GM19438 (cell line): Measurements from ENCODE around the gene TMEM178A.

Experiments used
- ATAC-seq: cut with Tn5 transposase; IDR thresholded peaks from one replicate; pipeline ENCODE4 v1.9.1; 2021; ENCODE audit warnings: low read depth; ENCODE audit not compliant: unreplicated experiment

TMEM178A gene

DNA sequence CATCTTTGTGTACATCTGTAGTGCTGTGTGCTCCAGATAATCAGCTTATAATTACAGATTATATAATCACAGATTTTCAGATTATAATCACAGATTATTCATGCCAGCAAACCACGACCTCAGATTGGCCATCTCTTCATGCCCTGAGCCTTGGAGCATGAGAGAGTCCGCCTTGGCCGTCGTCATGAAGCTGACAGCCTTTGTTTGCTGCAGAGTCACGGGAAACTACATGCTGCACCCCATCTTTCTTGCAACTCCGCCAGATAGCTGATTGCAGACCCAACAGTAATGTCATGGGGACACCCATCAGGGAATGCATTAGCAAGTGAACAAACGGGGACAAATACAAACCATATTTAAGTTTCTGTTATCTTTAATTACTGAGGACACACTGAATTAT lies 7.3 kb downstream of the TMEM178A start:
- ATAC-seq, result no peak

DNA sequence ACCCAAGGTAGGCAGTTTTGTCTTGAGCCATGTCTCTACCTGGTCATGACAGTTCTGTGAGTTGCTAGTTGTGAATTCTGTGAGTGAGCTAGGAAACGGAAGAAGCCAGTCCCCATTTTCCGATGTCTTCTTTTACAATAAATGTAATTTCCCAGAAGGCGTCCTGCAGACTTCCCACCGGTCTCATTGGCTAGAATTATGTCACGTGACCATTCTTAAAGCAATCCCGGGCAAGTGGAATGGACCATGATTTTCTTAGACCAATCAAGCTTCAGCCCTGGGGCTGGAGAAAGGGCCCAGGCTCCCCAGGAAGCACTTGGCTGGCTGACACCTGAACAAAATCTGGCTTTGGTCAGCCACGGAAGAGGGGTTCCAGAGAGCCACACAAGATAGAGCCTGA lies 10.6 kb downstream of the TMEM178A start:
- ATAC-seq, result no peak

DNA sequence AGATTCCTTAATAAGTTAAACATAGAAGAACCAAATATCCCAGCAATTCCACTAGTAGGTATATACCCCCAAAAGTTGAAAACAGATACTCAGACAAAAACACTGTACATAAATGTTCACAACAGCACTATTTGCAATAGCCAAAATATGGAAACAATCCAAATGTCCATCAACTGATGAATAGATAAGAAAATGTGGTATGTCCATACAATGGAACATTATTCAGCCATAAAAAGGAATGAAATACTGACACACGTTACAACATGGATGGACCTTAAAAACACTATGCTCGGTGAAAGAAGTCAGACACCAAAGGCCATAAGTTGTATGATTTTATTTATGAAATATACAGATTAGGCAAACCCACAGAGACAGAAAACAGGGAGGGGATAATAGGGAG lies 12.5 kb downstream of the TMEM178A start:
- no peak for ATAC-seq

DNA sequence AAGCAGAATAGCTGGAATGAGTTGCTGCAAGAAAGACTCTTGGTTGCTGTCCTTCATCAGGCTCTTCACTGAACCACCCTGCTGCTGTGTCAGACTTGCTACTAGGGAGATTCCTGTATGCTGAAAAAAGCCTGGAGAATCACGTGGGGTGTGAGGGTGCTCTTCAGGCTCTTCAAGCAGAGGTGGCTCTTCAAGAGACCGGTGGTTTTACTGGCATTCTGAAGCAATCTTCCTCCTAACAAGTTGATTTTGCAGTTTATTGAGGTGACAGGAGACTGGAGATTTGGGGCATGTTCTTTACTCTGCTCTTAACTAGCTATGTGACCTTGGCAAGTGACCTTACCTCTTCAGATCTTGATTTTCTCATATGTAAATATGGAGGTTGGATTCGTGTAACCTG lies 14.1 kb downstream of the TMEM178A start:
- ATAC-seq, result no peak

DNA sequence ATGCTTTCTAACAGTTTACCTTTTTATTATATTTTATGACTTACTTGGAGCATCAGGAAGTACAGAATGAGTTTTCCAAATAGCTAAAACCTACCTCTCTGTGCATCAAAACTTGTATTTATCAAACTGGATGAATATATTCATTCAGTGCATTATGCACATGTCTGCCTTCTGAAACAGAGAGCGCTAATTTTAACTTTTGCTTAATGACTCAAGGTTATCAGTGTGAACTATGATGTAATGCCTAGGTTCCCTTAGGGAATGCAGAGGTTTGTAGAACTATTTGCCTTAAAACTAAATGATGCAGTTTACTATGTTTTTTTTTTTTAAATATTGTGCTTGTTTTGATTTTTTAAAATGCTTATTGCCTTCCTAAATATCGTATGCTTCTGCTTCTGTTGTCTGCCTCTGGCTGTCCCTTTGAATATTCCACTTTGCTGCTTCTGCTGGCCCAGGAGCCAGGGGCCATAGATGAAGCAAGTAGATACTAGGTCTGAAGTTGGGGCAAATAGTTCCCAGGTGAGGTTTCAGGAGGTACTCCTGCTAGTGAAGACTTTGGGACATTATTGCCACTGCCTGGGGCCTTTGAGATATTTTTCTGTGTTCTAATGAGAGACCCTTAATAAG lies 16.5 kb downstream of the TMEM178A start:
- no peak for ATAC-seq

DNA sequence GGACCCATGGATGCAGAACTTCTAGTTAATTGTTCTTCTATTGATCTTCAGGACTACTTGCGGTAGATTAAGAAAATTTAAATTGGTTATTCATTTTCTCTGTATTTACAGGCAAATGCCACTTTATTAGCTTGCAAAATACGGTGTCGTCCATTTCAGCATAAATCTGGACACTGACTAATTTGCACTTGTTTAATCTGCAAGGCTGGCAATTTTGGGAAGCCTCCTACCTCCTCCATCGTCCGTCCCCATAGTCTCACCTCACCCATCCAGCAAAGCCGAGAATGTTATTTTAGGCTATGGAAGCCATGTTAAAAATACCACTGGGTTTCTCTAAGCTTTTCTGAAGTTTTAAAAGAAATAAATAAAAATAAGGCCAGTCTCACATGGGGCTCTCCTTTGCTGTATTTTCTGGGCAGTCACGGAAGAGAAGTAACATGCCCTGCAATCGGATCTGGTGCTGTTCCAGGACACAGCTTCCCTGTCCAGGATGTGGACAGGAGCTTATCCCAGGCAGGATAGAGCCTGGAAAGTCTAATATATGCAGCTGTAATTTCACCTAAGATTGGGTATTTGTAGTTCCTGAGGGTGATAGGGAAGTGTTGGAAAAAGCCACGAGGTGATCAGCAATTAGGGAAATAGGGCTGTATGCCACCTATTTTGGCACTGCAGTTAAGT lies 17.4 kb downstream of the TMEM178A start:
- no peak for ATAC-seq

DNA sequence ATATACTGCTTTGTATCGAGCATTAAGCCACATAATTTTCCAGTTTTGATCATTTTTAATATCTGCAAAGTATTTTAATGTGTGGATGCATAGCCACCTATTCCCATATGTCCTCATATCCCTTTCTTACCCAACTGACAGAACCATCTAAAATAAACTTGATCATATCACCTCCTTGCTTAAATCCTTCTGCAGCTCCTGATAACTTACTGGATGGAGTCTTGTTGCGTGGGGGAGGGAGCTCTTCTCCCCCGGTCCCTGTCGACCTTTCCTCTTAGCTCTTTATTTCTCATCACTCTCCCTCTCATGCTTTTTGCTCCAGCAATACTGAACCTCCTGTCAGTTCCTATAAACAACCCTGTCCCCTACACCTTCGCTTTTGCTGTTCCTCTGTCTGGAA lies 18.7 kb downstream of the TMEM178A start:
- ATAC-seq, result no peak

DNA sequence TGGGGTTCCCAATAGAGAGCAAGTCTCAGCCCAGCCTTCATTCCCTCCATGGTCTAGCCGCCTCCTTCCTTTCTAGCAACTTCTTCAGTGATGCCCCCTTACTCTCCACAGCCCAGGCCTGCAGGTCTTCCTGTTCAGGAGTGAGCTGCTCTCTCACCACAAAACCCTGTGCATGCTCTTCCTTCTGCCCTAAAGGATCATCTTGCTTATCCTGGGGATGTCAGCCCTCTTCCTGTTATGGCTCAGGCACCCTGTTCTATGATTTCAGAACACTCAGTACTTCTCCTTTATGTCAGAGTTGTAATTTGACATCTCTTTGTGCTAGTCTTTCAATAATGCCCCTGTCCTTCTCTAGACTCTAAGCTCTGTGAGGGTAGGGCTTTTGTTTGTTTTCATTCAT lies 19.4 kb downstream of the TMEM178A start:
- ATAC-seq, result no peak

DNA sequence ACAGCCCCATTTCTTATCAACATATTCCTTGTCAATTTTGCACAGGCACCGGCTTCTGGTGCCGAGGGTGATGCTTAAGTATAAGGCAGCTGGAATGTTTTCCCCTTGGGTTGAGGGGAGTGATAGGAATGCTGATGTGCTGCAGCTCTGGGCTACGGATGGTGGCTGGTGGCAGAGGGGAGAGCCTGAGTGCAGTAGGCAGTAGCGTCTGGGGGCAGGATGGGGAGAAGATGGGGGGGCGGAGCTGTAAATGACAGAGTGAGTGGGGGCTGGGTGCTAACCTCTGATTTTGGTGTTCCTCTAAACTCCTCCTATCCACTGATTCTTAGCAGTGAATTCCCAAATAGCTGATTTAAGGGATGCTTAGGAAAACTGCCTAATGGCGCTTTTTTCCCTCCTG lies 20.7 kb downstream of the TMEM178A start:
- ATAC-seq, result no peak

DNA sequence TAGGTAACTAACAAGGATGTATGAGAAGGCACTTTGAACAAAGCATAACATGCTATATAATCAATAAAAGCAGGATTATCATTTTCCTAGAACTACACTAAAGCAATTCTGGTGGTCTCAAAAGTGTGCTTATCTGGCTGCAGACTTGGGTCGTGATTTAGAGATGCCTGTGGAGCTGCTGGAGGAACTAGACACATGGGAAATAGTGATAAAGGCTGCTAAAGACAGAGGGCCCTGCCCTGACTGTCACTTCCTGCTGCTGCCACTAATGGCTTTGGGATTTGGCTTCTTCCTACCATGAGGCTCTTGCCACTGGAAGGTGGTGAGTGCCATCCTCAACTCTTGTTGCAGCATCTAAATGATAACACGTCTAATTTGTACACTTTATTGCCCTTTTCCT lies 22.5 kb downstream of the TMEM178A start:
- ATAC-seq, result no peak

DNA sequence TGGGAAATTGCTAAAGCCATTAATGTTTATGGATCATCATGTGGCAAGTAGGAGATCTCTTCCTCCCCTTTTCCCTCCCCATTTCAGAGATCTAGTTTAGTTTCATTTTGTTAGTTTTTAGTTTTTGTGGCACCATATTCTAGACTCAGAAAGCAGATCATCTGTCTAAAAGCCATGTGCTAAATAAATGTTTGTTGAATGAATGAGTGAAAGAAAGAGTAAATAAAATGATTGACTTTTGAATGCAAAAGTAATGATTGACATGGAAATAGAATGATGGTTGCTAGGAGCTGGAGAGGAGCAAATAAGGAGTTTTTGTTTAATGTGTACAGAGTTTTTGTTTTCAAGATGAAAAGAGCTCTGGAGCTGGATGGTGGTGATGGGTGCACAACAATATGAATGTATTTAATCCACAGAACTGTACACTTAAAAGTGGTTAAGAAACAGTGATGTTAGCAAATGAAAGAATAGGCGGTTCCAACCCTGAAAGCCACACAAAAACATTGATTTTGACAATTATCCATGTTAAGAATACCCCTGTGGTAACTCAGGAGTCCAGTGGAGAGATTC lies 23.6 kb downstream of the TMEM178A start:
- no peak for ATAC-seq

DNA sequence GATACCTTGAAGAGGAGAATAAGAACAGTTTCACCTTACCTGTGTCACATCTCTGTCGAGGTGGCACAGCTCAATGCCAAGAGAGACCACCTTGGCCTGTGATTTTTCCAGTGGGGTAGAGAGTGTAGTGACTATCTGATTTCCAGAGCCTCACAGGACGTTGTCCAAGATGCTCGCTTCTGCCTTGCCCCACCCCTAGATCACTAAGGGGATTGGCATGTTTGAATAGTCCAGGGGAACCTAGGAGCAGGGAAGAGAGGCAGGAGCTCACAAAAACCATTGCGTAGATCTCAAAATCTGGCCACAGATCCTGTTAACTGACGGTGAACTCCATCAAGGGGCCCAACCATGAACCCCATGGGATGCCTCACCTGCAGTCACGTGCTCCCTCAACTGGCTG lies 24.2 kb downstream of the TMEM178A start:
- ATAC-seq, result no peak

DNA sequence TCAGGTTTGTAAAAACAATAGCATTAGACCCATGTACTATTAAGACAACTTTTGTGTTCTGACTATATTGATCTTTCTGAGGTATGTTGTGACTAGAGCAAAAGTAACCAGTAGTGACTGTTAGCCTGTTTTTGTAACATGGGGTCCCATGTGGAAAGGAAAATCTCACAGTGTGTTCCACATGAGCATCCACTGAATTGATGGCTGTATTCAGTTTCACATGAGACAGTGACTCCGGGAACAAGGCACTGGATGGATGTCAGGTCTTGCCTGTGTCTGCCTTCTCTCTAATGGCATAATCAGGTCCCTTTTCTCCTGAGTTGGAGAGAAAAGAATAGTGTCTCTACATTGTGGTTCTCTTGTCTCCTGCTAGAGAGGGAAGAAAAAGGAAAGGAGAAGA lies 27.5 kb downstream of the TMEM178A start:
- ATAC-seq, result no peak

DNA sequence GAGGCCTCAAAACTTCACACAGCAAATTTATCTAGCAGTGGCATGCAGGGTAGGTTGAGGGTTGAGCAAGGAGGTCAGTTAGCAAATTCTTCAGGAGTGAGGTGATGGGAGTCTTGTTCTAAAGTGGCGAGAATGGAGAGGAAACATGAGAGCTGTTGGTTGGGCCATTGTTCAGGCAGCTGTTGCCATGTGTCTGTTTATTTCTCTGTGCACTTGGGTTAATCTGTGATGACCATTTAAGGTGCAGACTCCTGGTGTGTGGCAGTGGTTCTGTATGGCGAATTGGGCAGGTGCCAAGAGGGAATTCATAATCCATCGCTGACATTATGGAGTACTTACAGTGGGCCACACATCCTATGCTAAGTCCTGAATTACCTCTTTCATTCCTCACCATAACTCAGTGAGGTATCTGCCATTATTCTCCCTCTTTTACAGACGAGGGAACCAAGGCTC lies 30.4 kb downstream of the TMEM178A start:
- no peak for ATAC-seq

DNA sequence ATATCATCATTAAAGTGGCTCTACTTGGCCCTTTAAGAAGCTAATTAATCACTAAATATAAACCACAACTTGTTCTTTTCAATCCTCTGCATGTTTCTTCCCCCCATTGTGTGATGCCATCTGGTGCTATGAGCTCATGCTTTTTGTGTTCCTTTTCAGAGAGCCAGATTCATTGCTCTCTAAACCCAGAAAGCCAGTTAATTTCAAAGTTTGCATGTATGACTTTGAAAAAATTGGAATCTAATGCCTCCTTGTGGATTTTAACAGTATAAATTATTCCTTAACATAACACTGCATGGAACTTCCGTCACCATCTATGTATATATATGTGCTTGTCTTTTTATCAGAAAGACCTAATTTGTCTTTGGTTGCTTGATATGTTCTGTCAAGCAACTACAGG lies 31.1 kb downstream of the TMEM178A start:
- no peak for ATAC-seq

DNA sequence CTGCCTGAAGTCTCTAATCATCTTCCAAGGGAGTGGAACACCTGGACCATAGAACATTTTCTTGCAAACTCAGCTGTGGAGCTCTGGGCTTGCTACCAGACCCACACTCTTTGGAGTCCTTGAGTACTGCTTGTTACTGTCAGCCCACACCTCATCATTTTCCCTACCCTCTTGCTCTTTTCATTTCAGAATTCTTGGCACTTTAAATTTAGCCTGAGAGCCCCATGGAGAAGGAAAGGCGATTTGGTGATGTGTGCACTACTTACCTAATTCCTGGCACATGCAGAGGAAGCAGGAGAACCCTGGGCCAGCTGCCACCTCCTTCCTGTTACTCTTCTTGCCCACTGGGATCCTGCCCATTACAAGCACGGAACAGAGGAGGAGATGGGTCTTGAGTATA lies 31.7 kb downstream of the TMEM178A start:
- ATAC-seq, result no peak

DNA sequence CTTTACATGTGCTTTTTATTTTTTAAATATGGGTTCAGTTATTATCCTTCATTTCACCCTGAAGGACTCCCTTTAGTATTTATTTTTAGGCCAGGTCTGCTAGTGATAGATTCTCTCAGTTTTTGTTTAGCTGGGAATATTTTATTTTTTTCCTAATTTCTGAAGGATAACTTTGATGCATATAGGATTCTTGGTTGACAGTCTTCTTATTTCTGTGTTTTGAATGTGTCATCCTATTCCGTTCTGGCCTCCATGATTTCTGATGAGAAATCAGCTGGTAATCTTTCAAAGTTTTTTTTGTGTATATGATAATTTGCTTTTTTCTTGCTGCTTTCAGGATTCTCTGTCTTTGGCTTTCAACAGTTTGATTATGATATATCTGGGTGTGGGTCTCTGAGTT lies 35.4 kb downstream of the TMEM178A start:
- ATAC-seq, result no peak

DNA sequence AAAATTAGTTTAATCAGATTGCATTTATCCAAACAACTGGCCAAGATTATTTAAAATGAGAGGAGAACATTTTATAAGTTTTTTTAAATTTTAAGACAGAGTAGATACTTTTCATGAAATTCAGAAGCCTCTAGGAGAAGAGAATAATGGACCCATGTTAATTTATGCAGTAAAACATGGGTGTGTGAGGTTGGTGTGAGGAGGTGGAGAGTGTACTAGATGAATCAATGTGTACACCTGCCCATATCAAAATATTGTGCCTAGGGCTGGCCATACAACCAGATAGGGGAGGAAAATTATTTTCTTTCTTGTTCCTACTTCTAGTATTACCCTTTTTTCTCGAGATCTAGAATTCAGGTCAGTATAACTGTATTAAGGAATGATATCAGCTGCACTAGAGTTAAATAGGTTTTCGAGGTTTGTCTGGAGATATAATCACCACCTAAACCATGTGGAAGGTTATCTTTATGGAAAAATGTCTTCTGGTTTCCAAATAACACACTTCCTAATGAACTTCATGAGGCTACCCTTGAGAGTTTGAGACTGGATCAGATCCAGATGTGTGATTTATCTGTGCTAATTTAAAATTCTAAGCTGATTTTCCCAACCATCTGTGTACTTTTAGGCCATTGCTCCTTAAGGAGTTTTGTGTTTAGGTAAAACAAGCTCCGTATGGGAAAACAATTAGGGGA lies 37.6 kb downstream of the TMEM178A start:
- ATAC-seq, result no peak

DNA sequence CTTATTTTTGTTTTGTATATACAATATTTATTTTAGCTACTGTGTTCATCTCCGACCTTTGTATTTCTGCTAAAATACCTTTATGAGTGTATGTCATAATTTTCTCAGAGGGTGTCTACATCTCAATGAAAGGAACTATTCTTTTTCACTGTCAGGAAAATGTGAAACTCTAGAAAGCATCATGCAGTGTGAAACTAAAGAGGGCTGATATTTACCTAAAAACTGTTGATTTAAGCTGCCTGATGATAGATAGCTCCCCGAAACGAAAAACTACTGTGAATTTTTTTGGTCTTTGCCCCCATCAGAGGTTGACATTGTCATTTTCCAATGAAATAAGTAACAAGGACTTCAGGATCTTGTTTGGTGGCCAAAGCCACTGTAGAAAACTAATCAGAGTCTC lies 38.8 kb downstream of the TMEM178A start:
- ATAC-seq, result no peak

DNA sequence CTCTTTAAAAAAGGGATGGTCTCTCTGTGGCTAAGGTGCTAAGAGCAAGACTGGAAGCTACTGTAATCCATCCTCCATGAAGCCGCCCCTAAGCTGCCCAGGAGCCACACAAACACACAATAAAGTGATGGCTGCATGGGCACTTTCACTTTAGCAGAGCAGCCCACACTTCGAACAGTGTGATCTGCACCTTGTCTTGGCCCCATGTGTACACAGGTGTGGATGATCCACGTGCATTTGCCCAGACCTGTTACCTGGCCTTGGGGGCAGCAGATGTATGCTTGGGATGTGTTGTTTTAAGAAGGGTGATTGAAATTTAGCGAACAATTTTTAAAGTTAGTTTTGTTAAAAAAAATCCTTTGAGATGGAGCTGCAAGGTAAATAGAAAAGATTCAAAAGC lies 39.9 kb downstream of the TMEM178A start:
- no peak for ATAC-seq

DNA sequence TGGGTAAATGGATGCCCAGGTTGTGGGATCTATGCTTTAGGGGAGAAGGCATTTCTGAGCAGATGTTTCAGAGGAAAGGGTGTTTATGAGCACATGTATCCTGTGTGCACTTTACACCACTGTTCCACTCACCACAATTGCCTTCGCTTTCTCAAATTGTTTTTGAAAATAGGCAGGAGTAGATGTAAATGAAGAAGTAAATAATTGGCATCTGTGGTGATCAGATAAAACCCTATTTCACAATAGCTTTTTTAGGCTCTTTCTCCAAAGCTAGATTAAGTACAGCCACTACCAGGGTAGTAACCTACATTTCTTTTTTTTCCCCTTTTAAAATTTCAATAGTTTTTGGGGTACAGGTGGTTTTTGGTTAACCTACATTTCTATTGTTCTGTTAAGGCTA lies 40.6 kb downstream of the TMEM178A start:
- no peak for ATAC-seq

DNA sequence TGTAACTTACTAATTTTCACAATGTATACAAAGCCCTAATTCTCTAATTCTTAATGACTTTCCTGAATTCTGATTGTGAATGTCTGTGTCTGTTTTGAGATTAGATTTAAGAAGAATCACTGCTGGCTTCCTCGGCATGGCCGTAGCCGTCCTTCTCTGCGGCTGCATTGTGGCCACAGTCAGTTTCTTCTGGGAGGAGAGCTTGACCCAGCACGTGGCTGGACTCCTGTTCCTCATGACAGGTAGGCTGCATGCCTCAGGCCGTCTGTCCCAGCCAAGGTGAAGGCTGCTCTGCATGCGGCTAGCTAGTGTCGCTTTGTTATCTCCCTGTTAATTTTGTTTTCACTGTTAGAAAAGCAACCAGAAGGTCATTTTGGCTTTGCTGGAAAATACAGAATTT lies 41.2 kb downstream of the TMEM178A start:
- ATAC-seq, result no peak
